BE2C (cell line): ENCODE measurements around the gene PLAAT2.

Experiments used
- DNase-seq: peaks from one replicate; pipeline ENCODE4 v3.0.0-alpha.2; 2020
- H3K27me3 ChIP-seq: fragments of 250-450 bp; sonication (Bioruptor Pico); 2 replicates; pipeline ENCODE4 v1.5.1; 2020; ENCODE audit warnings: mild to moderate bottlenecking
- H3K36me3 ChIP-seq: fragments of 250-450 bp; sonication (Bioruptor Pico); 2 replicates; pipeline ENCODE4 v1.5.1; 2020; ENCODE audit warnings: mild to moderate bottlenecking
- H3K4me1 ChIP-seq: fragments of 250-450 bp; sonication (Bioruptor Pico); 2 replicates; pipeline ENCODE4 v1.5.1; 2020
- H3K4me3 ChIP-seq: 2 replicates; pipeline ENCODE4 v1.5.1; 2011; ENCODE audit warnings: low read depth, low read length
- H3K9me3 ChIP-seq: fragments of 250-450 bp; sonication (Bioruptor Pico); 2 replicates; pipeline ENCODE4 v1.5.1; 2020
- CTCF ChIP-seq: IDR thresholded peaks from 2 replicates; pipeline ENCODE4 v1.5.1; 2012; ENCODE audit warnings: mild to moderate bottlenecking, low read depth, low read length

The PLAAT2 gene

DNA sequence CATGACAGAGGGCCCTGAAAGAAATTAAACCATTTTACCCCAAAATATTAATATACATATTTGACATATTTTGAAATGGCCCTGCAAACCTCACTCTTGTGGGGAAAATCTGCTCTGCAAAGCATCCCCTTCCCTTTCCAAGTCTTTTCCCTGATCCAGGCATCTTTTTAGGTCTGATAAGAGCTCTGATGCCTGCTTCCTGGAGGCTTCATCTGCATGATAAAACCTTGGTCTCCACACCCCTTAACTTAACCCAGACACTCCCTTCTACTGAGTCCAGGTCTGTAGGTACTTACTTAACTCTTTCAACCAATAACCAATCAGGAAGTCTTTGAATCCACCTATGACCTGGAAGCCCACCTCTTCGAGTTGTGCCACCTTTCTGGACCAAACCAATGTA is 59.1 kb downstream of the PLAAT2 start:
- no peak for DNase-seq
- H3K4me3 ChIP-seq, result no peak overlapping the region
- TF ChIP-seq CTCF, result no peak
- H3K4me1 ChIP-seq, result no peaks in the 10 kb centered on the region
- H3K9me3 ChIP-seq, result no peaks in the 10 kb centered on the region
- no peaks in the 10 kb centered on the region for H3K27me3 ChIP-seq
- H3K36me3 ChIP-seq, result no peaks in the 10 kb centered on the region

DNA sequence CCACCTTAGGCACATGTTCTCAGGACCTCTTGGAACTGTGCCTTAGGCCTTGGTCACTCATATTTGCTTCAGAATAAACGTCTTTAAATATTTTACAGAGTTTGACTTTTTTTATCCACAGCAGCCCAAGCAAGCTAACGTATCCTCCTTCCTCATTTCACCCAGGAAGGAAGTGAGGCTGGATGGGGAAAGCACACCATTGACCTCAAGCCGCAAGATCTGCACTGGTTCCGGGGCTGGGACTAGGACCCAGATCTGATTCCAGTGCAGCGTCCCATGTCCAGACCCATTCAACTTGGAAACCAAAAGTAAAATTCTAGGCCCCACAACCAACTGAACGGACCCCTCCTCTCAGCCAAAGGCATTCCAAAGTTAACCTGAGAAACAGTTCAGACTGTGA is 59.7 kb downstream of the PLAAT2 start:
- DNase-seq, result no peak
- no peaks in the 10 kb centered on the region for H3K9me3 ChIP-seq
- no peaks in the 10 kb centered on the region for H3K36me3 ChIP-seq
- no peaks in the 10 kb centered on the region for H3K27me3 ChIP-seq
- no peak for TF ChIP-seq CTCF
- no peaks in the 10 kb centered on the region for H3K4me1 ChIP-seq
- no peak overlapping the region for H3K4me3 ChIP-seq
